Stimulated activated CD8-positive, alpha-beta memory T cell treated with anti-CD3 and anti-CD28 coated beads, Interleukin-12 subunit alpha, Interleukin-12 subunit beta, amount 100 ng/mL, for 1 hour (primary cell): ENCODE measurements around the gene MTHFD2.
A peak's percentile ranks its signal among the peaks of the same experiment; 100 is the strongest.
"Not testable (repeated sequence)": the region's sequence is repeated elsewhere in the genome, so short reads cannot be mapped to it uniquely, and the experiment has no call there.

ENCODE experiments used
- DNase-seq: peaks from one replicate; pipeline ENCODE4 v3.0.0-alpha.2; 2020; ENCODE audit warnings: low read depth

Gene MTHFD2

DNA sequence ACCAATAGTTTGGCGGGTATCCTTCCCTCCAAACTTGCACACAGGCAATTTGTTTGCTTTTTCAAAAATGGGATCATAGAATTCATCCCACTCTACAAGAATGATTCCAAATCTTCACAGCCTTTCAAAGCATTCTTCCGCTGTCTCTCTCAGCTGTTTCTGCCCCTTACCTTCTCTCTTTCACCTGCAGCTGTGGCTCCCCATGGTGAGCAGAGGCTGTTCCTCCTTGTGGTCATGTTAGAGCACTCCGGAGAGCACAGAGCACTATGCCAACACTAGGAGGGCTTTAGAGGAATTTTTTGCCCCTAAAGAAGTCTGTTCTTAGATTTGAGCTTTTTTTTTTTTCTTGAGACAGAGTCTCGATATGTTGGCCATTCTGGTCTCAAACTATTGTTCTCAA is 30.4 kb downstream of the MTHFD2 start:
- DNase-seq = no peak

DNA sequence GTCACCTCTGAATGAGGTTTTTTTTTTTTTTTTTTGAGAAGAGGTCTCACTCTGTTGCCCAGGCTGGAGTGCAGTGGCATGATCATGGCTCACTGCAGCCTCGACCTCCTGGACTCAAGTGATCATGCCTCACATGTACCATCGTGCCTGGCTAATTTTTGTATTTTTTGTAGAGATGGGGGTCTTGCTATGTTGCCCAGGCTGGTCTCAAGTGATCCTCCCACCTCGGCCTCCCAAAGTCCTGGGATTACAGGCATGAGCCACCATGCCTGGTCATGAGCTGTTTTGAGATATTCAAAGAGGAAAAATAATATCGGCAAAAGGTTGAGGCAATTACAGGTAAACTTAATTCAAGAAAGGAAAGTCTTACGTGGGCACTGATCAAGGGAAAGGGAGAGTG is 31.4 kb downstream of the MTHFD2 start:
- DNase-seq = not testable (repeated sequence)

DNA sequence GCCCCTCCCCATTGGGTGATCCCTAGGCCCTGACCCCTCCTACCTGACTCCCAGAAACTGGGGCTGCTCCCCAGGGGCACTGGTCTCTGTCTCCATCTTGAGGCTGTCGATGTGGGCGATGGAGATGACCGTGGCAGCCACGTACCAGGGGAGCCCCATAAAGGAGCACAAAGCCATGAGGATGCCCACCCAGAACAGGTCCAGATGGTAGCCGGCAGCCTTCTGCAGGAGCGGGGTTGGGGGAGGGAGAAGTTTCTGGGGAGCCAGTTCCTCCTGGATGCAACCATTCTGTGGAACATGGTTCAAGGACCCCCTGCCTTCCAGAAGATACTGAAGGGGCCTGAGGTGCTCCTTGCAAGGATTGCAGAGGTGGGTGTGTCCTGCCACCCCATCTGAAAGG is 34.0 kb downstream of the MTHFD2 start:
- DNase-seq = no peak

GRCh38 chr2:74233648-74234047 is 35.2 kb downstream of the MTHFD2 start:
- no peak for DNase-seq

DNA sequence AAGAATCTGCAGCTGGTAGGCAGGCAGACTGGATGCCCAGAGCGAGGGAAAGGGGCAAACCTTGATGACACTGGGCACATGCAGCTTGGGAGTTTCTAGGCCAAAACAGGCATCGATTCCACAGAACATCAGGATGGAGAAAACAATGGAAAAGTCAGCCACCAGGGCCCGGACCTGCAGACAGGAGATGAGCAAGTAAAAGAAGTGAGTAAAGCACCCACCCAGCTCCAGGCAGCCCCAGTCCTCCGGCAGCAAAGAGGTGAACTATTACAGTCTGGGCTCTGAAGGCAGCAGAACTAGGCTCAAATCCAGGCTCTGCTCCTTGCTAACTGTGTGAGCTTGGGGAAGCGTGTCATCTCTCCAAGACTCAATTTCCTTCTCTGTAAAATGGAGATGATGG is 36.6 kb downstream of the MTHFD2 start:
- DNase-seq = no peak

DNA sequence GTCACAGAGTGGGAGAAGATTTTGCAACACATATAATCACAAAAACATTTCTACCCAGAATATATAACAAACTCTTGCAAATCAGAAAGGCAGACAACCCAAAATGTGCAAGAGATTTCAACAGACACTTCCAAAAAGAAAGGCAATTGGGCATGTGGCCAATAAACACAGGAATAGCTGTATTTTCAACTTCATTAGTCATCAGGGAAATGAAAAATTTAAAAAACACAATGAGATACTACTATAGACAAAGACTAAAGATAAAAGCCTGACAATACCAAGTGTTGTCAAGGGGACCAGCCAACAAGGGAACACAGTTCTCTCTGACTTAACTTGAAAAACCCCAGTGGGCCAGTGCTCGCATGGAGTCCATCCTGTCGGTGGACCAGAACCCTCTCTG is 40.5 kb downstream of the MTHFD2 start:
- no peak for DNase-seq

DNA sequence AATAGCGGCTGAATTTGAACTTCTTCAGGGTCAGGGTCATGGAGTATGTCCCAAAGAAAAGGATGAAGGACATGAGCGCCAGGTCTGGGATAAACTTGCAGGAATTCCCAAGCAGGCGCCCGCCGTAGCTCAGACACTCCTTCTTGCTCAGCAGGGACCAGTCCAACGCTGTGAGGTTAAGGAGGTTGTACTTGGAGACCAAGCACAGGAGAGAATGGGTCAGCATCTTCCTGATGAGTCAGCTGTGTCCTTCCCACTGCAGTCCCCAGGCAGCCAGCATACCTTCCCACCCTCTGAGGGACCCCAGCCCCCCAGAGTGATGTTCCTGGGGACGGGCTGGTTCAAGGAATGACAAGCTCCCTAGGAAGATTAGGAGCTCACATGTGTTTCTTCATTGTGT is 40.9 kb downstream of the MTHFD2 start:
- DNase-seq = no peak

DNA sequence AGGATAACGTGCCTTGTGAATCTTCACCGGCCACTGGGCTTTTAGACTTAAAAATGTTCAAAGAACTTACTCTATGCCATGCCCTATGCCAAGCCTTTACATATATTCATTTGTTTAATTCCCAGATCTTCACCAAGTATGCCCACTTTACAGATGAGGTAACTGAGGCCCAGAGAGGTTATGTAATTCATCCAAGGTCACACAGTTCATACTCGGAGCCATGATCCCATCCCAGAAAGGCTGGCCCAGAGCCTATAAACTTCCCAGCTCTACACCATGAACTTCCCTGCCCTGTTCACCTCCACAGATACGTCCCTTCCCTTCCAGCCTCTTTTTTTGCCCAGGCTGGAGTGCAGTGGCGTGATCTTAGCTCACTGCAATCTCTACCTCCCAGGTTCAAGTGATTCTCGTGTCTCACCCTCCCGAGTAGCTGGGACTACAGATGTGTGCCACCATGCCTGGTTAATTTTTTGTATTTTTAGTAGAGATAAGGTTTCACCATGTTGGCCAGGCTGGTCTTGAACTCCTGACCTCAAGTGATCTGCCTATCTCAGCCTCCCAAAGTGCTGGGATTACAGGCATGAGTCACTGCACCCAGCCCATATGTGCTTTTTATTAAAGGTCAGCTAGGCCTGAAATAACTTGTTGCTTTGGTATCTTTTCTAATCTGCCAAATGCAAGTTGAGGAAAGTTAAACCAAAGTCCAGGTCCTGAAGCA is 44.1 kb downstream of the MTHFD2 start:
- DNase-seq = no peak

DNA sequence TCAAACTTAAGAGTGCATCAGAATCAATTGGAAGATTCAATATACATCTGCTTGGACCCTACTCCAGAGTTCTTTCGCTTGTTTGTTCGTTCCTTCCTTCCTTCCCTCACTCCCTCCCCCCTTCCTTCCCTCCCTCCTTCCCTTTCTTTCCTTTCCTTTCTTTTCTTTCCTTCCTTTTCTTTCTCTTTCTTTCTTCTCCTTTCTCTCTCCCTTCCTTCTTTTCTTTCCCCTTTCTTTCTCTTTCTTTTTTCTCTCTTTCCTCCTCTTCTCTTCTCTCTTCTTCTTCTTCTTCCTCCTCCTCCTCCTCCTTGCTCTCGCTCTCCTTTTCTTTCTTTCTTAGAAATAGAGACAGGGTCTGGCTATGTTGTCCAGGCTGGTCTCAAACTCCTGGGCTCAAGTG is 45.9 kb downstream of the MTHFD2 start:
- no peak for DNase-seq

DNA sequence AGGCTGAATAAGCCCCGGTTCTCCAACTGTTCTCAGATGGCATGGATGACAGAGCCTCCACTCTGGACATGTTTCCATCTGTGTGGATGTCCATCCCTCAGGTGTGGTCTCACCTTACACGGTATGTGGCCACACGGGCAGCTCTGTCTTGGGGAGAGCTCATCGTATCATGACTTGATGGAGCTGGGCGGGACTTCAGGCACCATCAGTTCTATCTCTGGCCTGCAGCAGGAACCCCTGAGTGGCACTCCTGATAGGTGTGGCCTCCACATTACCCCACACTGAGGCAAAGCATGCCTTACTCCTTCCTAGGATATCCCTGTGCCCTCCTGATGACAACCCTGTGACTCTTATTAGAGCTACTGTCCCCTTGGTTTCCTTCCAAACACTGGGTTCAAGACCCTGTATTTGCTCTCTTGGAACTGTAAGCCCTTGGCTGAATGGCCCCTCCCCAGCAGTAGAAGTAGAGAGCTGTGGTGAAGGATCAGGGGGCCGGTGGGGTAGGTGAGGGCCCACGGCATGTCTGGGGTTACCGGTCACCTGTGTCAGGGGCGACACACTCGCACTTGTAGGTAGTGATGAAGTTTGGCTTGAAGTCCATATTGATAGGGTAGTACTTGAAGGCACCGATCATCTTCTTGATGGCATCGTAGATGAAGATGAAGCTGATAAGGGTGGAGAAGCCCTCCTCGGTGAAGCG is 48.2 kb downstream of the MTHFD2 start:
- DNase-seq = no peak

GRCh38 chr2:74249406-74250122 is 51.1 kb downstream of the MTHFD2 start:
- no peak for DNase-seq

DNA sequence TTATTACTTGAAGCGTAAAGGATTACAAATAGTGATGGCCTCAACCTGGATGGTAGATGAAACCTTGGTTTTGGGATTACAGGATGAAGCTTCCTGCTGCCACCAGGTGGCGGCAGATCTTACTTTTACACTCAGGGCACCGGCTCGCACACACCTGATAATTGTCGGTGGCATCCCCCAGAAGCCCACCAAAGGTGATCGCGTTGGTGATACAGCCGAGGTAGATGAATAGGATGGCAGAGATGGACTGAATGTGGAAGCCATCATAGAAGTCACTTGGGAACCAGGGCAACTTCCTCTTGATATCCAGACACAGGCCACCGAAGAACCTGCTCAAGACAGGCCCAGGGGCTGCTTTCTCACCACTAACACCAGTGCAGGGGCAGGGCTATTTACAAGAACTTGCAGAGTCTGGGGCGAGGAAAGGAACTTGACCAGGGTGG is 51.8 kb downstream of the MTHFD2 start:
- peak; percentile 22 for DNase-seq

DNA sequence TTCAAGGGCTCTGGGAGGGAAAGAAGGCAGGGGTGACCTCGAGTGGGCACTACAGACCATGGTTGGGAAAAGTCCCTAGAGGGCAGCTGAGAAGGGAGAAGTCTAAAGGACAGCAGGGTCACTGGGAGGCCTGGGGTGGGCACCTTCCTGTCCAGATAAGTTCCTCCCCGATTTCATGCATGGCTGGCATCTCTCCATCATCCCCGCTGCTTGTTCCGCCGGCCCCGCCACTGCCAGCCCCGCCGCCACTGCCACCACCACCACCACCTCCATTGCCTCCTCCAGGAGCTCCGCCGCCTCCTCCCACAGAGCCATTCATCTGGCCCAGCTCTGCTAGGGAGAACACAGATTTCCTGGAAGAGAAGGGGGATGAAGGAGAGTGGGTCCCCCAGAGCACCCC is 53.6 kb downstream of the MTHFD2 start:
- no peak for DNase-seq

DNA sequence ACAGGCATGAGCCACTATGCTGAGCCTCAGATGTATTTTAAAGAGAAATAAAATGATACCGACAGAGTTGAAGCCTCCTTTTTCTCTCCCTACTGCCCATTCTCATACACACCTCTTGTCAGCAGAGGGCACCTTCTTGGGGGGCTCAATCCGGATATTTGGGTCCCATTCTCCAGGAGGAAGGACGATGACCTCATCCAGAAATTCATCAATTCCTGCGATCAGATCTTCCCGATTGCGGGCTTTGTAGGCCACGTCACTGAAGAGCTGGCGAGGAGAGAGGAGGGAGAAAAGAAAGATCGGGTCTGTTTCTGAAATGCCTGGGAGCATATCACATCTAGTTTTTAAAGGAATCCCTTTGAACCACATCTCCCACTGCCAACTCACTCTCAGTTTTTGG is 54.4 kb downstream of the MTHFD2 start:
- DNase-seq = no peak

GRCh38 chr2:74253306-74253970 is 55.0 kb downstream of the MTHFD2 start:
- no peak for DNase-seq

- no peak for DNase-seq
Measured at GRCh38 chr2:74253971-74254310, 55.5 kb downstream of the MTHFD2 start.

- no peak for DNase-seq
Measured at GRCh38 chr2:74255660-74256213, 57.3 kb downstream of the MTHFD2 start.

GRCh38 chr2:74259191-74259590 is 60.8 kb downstream of the MTHFD2 start:
- no peak for DNase-seq

GRCh38 chr2:74259733-74260132 is 61.3 kb downstream of the MTHFD2 start:
- DNase-seq = no peak

DNA sequence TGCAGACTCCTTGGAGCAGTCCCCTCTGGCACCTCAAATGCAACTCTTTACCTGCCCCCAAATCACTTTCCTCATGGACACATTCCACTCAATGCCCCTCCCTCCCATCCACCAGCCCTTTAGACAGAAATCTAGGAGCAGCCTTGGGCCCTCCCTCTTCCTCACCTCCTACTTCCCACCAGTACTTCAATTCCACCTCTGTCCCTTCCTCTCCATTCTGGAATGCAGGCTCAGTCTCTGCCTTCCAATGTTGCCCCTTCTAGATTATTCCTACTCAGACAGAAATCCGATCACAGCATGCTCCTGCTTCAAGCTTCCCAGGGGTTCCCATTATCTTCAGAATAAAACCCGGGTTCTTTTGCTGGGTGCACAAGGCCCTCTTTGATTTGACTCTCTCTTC is 62.1 kb downstream of the MTHFD2 start:
- DNase-seq = no peak

- no peak for DNase-seq
Measured at GRCh38 chr2:74261204-74261864, 62.9 kb downstream of the MTHFD2 start.

- no peak for DNase-seq
Measured at GRCh38 chr2:74262681-74263080, 64.3 kb downstream of the MTHFD2 start.
